Measurements from ENCODE around the gene EBNA1BP2. TPM values are rescaled to one million over a fixed set of nuclear protein-coding genes. Genes with fewer than 3 reads are reported as not detected.

Gene EBNA1BP2
- total RNA-seq, 4 donors from 2014 or later: 41.5 to 110 (median 49.9) TPM

- ATAC-seq (ENCODE audit: low FRiP score): peak; percentile 19
- no peak for DNase-seq (ENCODE audit: low spot score)
- TF ChIP-seq CTCF (IDR thresholded peaks at IDR 0.05): no peak
Measured at GRCh38 chr1:43207229-43207853, 35.3 kb upstream of the EBNA1BP2 start.

- ATAC-seq (ENCODE audit: low FRiP score): peak; percentile 79
- no peak for DNase-seq (ENCODE audit: low spot score)
- TF ChIP-seq CTCF (IDR thresholded peaks at IDR 0.05): no peak
Measured at GRCh38 chr1:43206600-43207228, 34.6 kb upstream of the EBNA1BP2 start.

GRCh38 chr1:43205671-43206070, 33.6 kb upstream of the EBNA1BP2 start:
- TF ChIP-seq CTCF (IDR thresholded peaks at IDR 0.05): no peak
- DNase-seq (ENCODE audit: low spot score): no peak

GRCh38 chr1:43204394-43204793, 32.3 kb upstream of the EBNA1BP2 start:
- TF ChIP-seq CTCF (IDR thresholded peaks at IDR 0.05): no peak
- no peak for ATAC-seq (ENCODE audit: low FRiP score)
- DNase-seq (ENCODE audit: low spot score): no peak

More at GRCh38 chr1:43205671-43206070, 33.6 kb upstream of the EBNA1BP2 start:
- ATAC-seq (ENCODE audit: low FRiP score): no peak

GRCh38 chr1:43203859-43204258, 31.8 kb upstream of the EBNA1BP2 start:
- ATAC-seq (ENCODE audit: low FRiP score) (no peak), DNase-seq (ENCODE audit: low spot score) (no peak)
- no peak for TF ChIP-seq CTCF (IDR thresholded peaks at IDR 0.05)

- no peak for ATAC-seq (ENCODE audit: low FRiP score)
Measured at GRCh38 chr1:43199093-43199726, 27.1 kb upstream of the EBNA1BP2 start.

More at GRCh38 chr1:43199093-43199726, 27.1 kb upstream of the EBNA1BP2 start:
- no peak for DNase-seq (ENCODE audit: low spot score)
- no peak for TF ChIP-seq CTCF (IDR thresholded peaks at IDR 0.05)
